Activated naive CD4-positive, alpha-beta T cell treated with anti-CD3 and anti-CD28 coated beads, Interleukin-2, amount 50 U/mL, for 72 hours (primary cell): ENCODE results near the gene C16orf46. TPM values are rescaled to one million over a fixed set of nuclear protein-coding genes. Genes with fewer than 3 reads are reported as not detected.

ENCODE experiments used
- ATAC-seq, 2 donors: fragments of 150-1000 bp; cut with Tn5 transposase; 2 replicates each; pipeline ENCODE4 v1.10.0; 2021; ENCODE audit warnings: mild to moderate bottlenecking in 2 of 2, moderate library complexity in 2 of 2
- DNase-seq, 2 donors: peaks; one replicate each; pipeline ENCODE4 v3.0.0; 2021 to 2022; ENCODE audit warnings: low spot score in 2 of 2
- H3K27ac Mint-ChIP-seq, 2 donors: one replicate each; pipeline ENCODE4 v1.8.0; 2022; ENCODE audit warnings: mild to moderate bottlenecking in 2 of 2, mixed read lengths in 2 of 2
- H3K36me3 Mint-ChIP-seq, 2 donors: one replicate each; pipeline ENCODE4 v1.8.0; 2022; ENCODE audit warnings: mixed read lengths in 2 of 2
- H3K9me3 Mint-ChIP-seq, 2 donors: one replicate each; pipeline ENCODE4 v1.8.0; 2022; ENCODE audit warnings: mixed read lengths in 2 of 2
- total RNA-seq, 2 donors: library from RNA; stranded (reverse); gene quantifications; one replicate each; pipeline ENCODE4 v1.2.3, GENCODE V29; 2022

C16orf46 gene
- total RNA-seq, 2 donors from 2014 or later = 0.59 to 2.4 TPM

DNA sequence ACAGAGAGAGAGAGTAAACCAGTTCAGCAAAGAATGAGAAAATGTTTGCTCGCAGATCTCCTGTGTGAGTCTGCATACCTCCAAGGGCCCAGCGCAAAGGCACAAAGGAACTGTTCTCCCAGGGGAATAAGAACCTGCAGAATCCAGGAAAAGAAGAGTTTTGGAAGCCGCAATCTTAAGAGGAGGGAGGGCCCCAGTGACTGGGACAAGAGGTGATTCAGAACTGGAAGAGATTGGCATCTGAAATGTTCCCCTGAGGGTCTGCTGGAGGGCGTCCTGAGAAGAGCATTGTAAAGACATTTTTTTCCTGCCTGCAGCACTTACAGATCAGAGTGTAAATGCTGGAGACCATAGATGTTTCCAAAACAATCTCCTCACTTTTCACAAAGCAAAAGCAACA is 35.3 kb downstream of the C16orf46 start:
- DNase-seq (no peak), ATAC-seq (no peak)
- peak overlapping the region in 1 of 2 donors; percentile 40 for H3K27ac Mint-ChIP-seq
- H3K36me3 Mint-ChIP-seq = peaks cover 9 to 25% of the 10 kb centered on the region in 2 donors
- no peaks in the 10 kb centered on the region for H3K9me3 Mint-ChIP-seq

DNA sequence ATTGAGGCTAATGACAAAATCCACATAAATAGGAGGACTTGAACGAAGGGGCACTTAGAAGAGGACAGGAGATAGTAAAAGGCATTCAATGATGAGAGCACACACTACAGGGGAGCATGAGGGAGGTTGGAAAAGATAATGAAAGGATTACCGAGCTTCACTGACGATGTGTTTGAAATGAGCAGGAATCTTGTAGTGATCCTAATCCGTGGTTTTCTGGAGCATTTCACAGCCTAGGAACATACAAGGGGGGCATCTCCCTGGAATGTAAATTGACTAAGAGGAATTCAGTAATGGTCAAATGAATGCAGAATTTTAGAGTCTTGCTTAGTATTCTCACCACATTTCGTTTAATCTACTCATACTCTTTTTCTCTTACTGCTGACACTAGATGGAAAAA is 36.2 kb downstream of the C16orf46 start:
- no peaks in the 10 kb centered on the region for H3K9me3 Mint-ChIP-seq
- ATAC-seq = no peak
- H3K27ac Mint-ChIP-seq = peak overlapping the region; percentile 0 to 69
- H3K36me3 Mint-ChIP-seq = peaks cover 12 to 25% of the 10 kb centered on the region in 2 donors
- DNase-seq = no peak

DNA sequence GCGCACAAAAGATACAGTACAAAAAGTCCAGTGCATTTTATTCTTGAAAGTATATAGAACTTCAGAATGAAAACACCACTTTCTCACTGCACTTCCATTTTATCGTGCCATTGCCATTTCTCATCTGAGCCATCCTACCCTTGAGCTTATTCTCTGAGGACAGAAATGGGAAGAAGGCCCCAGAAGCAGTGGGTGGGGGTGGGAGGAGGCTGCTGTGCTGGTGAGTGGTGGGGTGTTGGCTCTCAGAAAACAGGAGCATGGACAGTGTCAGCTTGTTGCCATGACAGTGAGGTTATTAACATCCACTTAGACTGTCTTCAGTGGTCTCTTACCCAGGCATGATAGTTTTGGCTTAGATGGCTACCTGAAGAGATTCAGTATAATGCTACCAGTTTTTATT is 36.9 kb downstream of the C16orf46 start:
- H3K36me3 Mint-ChIP-seq = peaks cover 12 to 25% of the 10 kb centered on the region in 2 donors
- ATAC-seq (no peak), DNase-seq (no peak)
- peak overlapping the region; percentile 0 to 69 for H3K27ac Mint-ChIP-seq
- no peaks in the 10 kb centered on the region for H3K9me3 Mint-ChIP-seq

DNA sequence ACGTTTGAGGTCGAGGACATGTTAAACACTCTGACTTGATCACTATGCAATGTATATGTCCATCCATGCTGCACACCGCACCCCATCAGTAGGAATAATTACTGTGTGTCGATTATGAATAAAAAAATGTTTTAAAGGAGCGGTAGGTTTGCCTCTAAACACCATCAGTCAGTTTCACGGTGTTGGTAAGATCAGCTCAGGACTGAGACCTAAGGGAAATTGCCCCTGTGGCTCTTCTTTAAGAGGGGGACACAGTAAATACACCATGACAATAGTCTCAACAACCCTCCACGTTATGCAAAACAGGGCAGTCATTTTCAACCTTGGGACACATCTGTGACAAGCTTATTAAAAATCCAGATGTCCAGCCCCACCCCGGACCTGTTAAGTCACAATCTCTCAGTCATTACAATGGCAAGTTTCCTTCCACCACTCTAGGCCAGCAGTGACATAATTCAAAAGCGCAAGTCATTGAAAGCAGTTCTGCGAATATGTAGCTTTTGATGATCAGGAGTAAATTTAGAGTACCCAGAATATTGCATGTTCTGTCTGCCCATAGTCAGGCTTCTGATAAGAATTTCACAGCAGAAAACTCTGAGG is 40.2 kb downstream of the C16orf46 start:
- DNase-seq (no peak), ATAC-seq (no peak)
- peak overlapping the region; percentile 14 to 49 for H3K27ac Mint-ChIP-seq
- H3K9me3 Mint-ChIP-seq = no peaks in the 10 kb centered on the region
- peaks cover 17% of the 10 kb centered on the region in 2 donors for H3K36me3 Mint-ChIP-seq

DNA sequence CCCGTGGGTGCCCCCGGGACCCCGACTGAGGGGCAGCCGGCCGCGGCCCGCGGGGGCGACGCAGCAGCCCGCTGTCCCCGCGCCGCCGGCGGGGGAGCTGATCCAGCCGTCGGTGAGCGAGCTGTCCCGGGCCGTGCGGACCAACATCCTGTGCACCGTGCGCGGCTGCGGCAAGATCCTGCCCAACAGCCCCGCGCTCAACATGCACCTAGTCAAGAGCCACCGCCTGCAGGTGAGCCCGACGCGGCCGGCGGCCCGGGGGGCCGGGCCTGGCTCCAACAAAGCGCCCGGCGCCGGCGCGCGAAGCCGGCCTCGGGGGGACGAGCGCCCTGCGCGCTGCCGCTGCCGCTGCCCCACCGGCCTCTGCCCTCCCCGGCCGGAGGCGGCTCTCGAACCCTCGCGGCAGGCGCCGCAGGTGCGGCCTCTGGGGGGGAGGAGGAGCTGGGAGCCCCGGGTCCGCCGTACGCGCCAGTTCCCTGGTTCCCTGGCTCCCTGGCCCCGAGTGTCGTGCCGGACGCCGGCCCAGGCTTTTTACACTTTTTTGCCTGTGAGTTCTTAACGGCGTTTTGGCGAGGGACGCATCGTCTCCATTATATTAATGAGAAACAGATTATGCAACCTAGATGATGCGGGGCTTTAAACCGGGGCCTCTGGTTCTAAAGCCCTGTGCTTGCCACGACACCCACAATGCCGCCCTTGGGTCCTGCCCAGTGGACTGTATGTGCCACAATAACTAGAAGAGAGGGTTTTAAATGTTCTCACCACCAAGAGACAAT is 40.9 kb downstream of the C16orf46 start:
- H3K9me3 Mint-ChIP-seq = no peaks in the 10 kb centered on the region
- ATAC-seq = peak; percentile 68 to 75

DNA sequence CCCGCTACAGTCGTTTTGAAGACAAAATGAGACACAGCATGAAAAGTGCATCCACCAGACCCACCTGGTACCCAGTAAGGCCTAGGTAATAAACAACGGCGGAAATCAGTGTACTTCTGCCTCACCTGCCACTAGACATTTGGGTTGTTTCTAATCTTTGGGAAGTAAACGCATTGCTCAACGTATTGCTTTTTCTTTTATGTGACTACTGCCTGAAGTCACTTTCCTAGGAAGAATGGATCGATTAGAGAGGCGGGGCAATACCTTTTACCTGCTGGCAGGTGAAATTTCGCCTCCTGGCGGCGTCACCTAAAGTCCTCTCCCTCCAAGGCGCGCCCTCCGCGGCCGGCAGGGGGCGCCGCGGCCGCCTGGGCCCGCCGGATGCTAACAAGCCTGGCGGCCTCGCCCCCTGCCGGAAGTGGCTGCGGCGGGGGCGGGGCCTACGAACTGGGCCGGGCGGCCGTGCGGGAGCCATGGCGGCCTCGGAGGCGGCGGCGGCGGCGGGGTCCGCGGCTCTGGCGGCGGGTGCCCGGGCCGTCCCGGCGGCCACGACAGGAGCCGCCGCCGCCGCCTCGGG is 41.6 kb downstream of the C16orf46 start, which contains the start of gene ATMIN:
ATMIN (plus strand) TSS at position 445 of the 577 bp plus-strand sequence; CDS start at position 474, 29 bp downstream.
- Mint-ChIP-seq H3K9me3 (no peaks in the 10 kb centered on the region), H3K27ac (peak within 1 kb of the TSS; percentile 49 to 65), H3K36me3 (peaks cover 11 to 25% of the 10 kb centered on the region in 2 donors)
- DNase-seq = peak; percentile 88 to 92
- peak; percentile 95 to 97 for ATAC-seq

More for the DNA sequence above, 40.9 kb downstream of the C16orf46 start:
- Mint-ChIP-seq H3K27ac (peak overlapping the region in 1 of 2 donors; percentile 49), H3K36me3 (peaks cover 11 to 22% of the 10 kb centered on the region in 2 donors)
- peak in 1 of 2 donors; percentile 46 for DNase-seq

DNA sequence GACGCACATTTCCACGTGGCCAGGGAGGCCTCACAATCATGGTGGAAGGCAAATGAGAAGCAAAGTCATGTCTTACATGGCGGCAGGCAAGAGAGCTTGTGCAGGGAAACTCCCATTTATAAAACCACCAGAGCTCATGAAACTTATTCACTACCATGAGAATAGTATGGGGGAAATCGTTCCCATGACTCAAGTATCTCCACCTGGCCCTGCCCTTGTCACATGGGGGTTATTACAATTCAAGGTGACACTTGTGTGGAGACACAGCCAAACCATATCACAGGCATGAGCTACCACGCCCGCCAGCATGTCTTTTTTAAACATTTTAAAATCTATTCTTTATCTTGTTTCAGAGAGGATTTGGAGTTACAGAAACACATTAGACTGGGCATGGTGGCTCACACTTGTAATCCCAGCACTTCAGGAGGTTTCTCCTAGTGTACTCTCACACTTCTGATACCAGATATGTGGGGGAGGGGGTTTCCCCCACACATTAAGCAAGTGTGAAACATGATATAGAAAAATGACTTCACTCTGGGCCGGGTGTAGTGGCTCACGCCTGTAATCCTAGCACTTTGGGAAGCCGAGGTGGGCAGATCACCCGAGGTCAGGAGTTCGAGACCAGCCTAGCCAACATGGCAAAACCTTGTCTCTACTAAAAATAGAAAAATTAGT is 47.0 kb downstream of the C16orf46 start:
- no peak for DNase-seq
- peak; percentile 76 to 88 for ATAC-seq
- H3K36me3 Mint-ChIP-seq = peaks cover 19 to 56% of the 10 kb centered on the region in 2 donors

DNA sequence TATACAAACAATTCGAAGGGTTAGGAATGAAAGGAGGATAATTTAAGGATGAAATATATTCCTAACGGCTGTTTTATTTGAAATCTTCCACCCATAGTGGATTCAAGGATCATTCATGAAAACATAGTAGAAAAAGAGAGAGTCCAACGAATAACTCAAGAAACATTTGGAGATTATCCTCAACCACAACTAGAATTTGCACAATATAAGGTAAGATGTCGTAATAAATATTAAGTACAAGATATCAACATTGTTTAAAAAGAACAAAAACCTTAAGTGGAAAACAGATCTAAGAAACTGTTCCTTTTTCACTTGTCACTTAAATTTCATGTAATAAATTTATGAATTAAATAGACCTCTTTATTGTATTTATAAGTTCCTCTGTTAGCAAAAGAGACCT is 50.6 kb downstream of the C16orf46 start:
- no peak for ATAC-seq
- peaks cover 0 to 7% of the 10 kb centered on the region in 2 donors for H3K9me3 Mint-ChIP-seq
- no peak overlapping the region for H3K27ac Mint-ChIP-seq
- H3K36me3 Mint-ChIP-seq = peaks cover 15 to 55% of the 10 kb centered on the region in 2 donors
- no peak for DNase-seq

More for the DNA sequence above, 47.0 kb downstream of the C16orf46 start:
- peak overlapping the region; percentile 22 to 74 for H3K27ac Mint-ChIP-seq
- H3K9me3 Mint-ChIP-seq = peaks cover 0 to 7% of the 10 kb centered on the region in 2 donors

DNA sequence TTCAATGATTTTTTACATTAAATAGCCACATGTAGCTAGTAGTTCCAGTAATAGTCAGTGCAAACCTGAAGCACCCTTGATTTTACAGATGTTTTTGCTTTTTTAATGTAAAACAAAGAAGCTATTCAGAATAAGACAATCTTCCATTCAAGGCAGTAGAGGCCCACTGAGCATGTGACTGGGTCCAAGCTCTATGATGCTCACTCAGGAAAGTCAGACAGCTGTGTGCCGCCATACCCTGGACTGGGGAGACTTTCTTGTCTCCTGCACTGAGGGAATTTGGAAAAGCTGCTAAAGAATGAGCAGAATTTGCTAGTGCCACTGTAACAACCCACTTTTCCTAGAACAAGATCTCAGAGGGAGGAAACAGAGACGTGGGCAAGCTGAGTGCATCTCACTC is 58.5 kb downstream of the C16orf46 start:
- Mint-ChIP-seq H3K27ac (no peak overlapping the region), H3K36me3 (peaks cover 5 to 18% of the 10 kb centered on the region in 2 donors), H3K9me3 (no peaks in the 10 kb centered on the region)
- ATAC-seq = no peak
- DNase-seq = no peak

DNA sequence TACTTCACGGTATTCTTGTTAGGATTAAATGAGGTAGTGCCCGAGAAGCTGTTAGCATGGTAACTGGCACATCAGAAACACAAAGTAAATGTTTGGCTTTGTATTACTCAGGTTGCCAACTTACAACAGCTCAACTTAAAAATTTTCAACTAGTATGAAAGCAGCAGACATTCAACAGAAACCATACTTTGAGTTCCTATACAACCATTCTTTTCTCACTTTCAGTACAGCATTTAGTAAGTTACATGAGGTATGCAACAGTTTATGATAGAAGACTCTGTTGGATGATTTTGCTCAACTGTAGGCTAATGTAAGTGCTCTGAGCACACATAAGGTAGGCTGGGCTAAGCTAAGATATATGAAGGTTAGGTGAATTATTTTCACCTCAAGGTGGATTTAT is 62.4 kb downstream of the C16orf46 start:
- DNase-seq = no peak
- peak in 1 of 2 donors; percentile 79 for ATAC-seq
- H3K36me3 Mint-ChIP-seq = peaks cover 15 to 31% of the 10 kb centered on the region in 2 donors
- no peaks in the 10 kb centered on the region for H3K9me3 Mint-ChIP-seq
- H3K27ac Mint-ChIP-seq = peak overlapping the region in 1 of 2 donors; percentile 23

DNA sequence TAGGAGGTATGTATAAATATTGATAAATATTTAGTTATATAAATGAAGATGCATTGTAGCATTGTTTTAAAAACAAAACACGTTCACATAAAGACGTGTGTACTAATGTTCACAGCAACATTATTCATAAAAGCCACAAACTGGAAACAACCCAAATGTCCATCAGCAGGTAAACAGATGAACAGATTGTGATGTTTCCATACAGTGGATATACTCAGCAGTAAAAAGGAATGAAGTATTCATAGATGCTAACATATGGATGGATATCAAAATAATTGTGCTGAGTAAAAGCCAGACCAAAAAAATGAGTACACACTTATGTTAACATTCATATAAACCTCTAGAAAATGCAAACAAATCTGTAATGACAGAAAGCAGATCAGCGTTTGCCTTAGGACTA is 64.1 kb downstream of the C16orf46 start:
- Mint-ChIP-seq H3K36me3 (peaks cover 15 to 41% of the 10 kb centered on the region in 2 donors), H3K27ac (peak overlapping the region in 1 of 2 donors; percentile 84), H3K9me3 (no peaks in the 10 kb centered on the region)
- DNase-seq (no peak), ATAC-seq (no peak)

Other genes with a start within 250 kb of the C16orf46 start
- gene CMC2, start 70.4 kb downstream of the C16orf46 start, total RNA-seq = 100 to 1,000 TPM; 107 to 144 TPM
- 10 to 100 TPM; 41.7 to 57.9 TPM for gene CENPN, start 70.0 kb downstream of the C16orf46 start, total RNA-seq
- gene ATMIN, start 41.4 kb downstream of the C16orf46 start, total RNA-seq = 10 to 100 TPM; 12.4 to 16.5 TPM
- 10 to 100 TPM; 14.4 to 18.9 TPM for gene GCSH, start 19.2 kb upstream of the C16orf46 start, total RNA-seq
- gene BCO1, start 161.5 kb upstream of the C16orf46 start, total RNA-seq = not detected
- gene GAN, start 237.7 kb upstream of the C16orf46 start, total RNA-seq = 10 to 100 TPM; 12.8 to 15.7 TPM